DND-41 (cell line): ENCODE results near the gene DAAM2.

Experiments
- EZH2 ChIP-seq: IDR thresholded peaks from 3 replicates; pipeline ENCODE4 v1.6.1; 2012; ENCODE audit warnings: borderline replicate concordance, low read depth, mild to moderate bottlenecking, moderate library complexity, low read length, inconsistent platforms; ENCODE audit not compliant: severe bottlenecking
- TF ChIP-seq, protein P1 (sequence below): IDR thresholded peaks from 2 replicates; pipeline ENCODE4 v1.5.1; 2012; ENCODE audit warnings: borderline replicate concordance, low read length, moderate library complexity, mild to moderate bottlenecking; ENCODE audit not compliant: poor library complexity, severe bottlenecking; ENCODE audit errors: extremely low read depth

- TF ChIP-seq, protein P1, sequence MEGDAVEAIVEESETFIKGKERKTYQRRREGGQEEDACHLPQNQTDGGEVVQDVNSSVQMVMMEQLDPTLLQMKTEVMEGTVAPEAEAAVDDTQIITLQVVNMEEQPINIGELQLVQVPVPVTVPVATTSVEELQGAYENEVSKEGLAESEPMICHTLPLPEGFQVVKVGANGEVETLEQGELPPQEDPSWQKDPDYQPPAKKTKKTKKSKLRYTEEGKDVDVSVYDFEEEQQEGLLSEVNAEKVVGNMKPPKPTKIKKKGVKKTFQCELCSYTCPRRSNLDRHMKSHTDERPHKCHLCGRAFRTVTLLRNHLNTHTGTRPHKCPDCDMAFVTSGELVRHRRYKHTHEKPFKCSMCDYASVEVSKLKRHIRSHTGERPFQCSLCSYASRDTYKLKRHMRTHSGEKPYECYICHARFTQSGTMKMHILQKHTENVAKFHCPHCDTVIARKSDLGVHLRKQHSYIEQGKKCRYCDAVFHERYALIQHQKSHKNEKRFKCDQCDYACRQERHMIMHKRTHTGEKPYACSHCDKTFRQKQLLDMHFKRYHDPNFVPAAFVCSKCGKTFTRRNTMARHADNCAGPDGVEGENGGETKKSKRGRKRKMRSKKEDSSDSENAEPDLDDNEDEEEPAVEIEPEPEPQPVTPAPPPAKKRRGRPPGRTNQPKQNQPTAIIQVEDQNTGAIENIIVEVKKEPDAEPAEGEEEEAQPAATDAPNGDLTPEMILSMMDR: no peak
- no peak for TF ChIP-seq EZH2
Observed at GRCh38 chr6:39879535-39879934, 87.4 kb downstream of the DAAM2 start.
